H9 (cell line): ENCODE data around the gene ITSN1. TPM values are rescaled to one million over a fixed set of nuclear protein-coding genes. Genes with fewer than 3 reads are reported as not detected.
A peak's percentile ranks its signal among the peaks of the same experiment; 100 is the strongest.

ENCODE experiments used
- DNase-seq: peaks from one replicate; pipeline ENCODE4 v3.0.0-alpha.2; 2017
- H2AFZ ChIP-seq: one replicate; pipeline ENCODE4 v1.6.1; 2013; ENCODE audit warnings: mild to moderate bottlenecking, low read length, control low read depth, moderate library complexity
- H2AK5ac ChIP-seq: 2 replicates; pipeline ENCODE4 v1.6.1; 2013; ENCODE audit warnings: low read length, control low read depth, mixed read lengths; ENCODE audit not compliant: insufficient read length
- H2BK120ac ChIP-seq: one replicate; pipeline ENCODE4 v1.6.1; 2013; ENCODE audit warnings: low read depth, mild to moderate bottlenecking, low read length, control low read depth, inconsistent platforms; ENCODE audit not compliant: poor library complexity, severe bottlenecking
- H2BK12ac ChIP-seq: 2 replicates; pipeline ENCODE4 v1.6.1; 2013; ENCODE audit warnings: low read length, control low read depth, mixed read lengths, low read depth; ENCODE audit not compliant: insufficient read length
- H2BK15ac ChIP-seq: 2 replicates; pipeline ENCODE4 v1.6.1; 2013; ENCODE audit warnings: low read depth, low read length, control low read depth
- H2BK20ac ChIP-seq: one replicate; pipeline ENCODE4 v1.6.1; 2013; ENCODE audit warnings: low read depth, mild to moderate bottlenecking, low read length, control low read depth, inconsistent platforms; ENCODE audit not compliant: poor library complexity, severe bottlenecking
- H2BK5ac ChIP-seq: 2 replicates; pipeline ENCODE4 v1.6.1; 2013; ENCODE audit warnings: low read length, control low read depth, mixed read lengths; ENCODE audit not compliant: insufficient read length
- H3K14ac ChIP-seq: 2 replicates; pipeline ENCODE4 v1.6.1; 2013; ENCODE audit warnings: low read length, control low read depth; ENCODE audit not compliant: insufficient read depth
- H3K18ac ChIP-seq: 2 replicates; pipeline ENCODE4 v1.6.1; 2013; ENCODE audit warnings: low read depth, mild to moderate bottlenecking, mixed read lengths, low read length, control low read depth; ENCODE audit not compliant: insufficient read length
- H3K23ac ChIP-seq: 2 replicates; pipeline ENCODE4 v1.6.1; 2013; ENCODE audit warnings: low read length, control low read depth, mixed read lengths, low read depth; ENCODE audit not compliant: insufficient read length
- H3K23me2 ChIP-seq: 2 replicates; pipeline ENCODE4 v1.6.1; 2013; ENCODE audit warnings: low read depth, mild to moderate bottlenecking, mixed read lengths, low read length, control low read depth; ENCODE audit not compliant: insufficient read length, poor library complexity, severe bottlenecking
- H3K27ac ChIP-seq: 2 replicates; pipeline ENCODE4 v1.5.1; 2013; ENCODE audit warnings: low read length, control low read depth, mixed read lengths, low read depth; ENCODE audit not compliant: insufficient read length
- H3K27me3 ChIP-seq: 2 replicates; pipeline ENCODE4 v1.6.1; 2013; ENCODE audit warnings: low read length, control low read depth, inconsistent platforms; ENCODE audit not compliant: insufficient read depth
- H3K4ac ChIP-seq: 2 replicates; pipeline ENCODE4 v1.6.1; 2013; ENCODE audit warnings: low read depth, mild to moderate bottlenecking, control low read depth, inconsistent platforms, low read length, moderate library complexity
- H3K4me1 ChIP-seq: 2 replicates; pipeline ENCODE4 v1.6.1; 2013; ENCODE audit warnings: low read length, control low read depth, inconsistent platforms; ENCODE audit not compliant: insufficient read depth
- H3K4me2 ChIP-seq: 2 replicates; pipeline ENCODE4 v1.6.1; 2013; ENCODE audit warnings: low read length, control low read depth, mixed read lengths; ENCODE audit not compliant: insufficient read length, insufficient read depth
- H3K56ac ChIP-seq: 2 replicates; pipeline ENCODE4 v1.6.1; 2013; ENCODE audit warnings: low read depth, mild to moderate bottlenecking, mixed read lengths, low read length, control low read depth; ENCODE audit not compliant: insufficient read length
- H3K79me1 ChIP-seq: 2 replicates; pipeline ENCODE4 v1.6.1; 2013; ENCODE audit warnings: low read depth, mild to moderate bottlenecking, moderate library complexity, low read length, control low read depth, inconsistent platforms; ENCODE audit not compliant: insufficient read depth, poor library complexity, severe bottlenecking
- H3K79me2 ChIP-seq: 2 replicates; pipeline ENCODE4 v1.6.1; 2013; ENCODE audit warnings: low read length, control low read depth, inconsistent platforms; ENCODE audit not compliant: insufficient read depth
- H3K9ac ChIP-seq: 2 replicates; pipeline ENCODE4 v1.6.1; 2013; ENCODE audit warnings: low read length, control low read depth, mixed read lengths; ENCODE audit not compliant: insufficient read length; ENCODE audit errors: extremely low read depth
- H3K9me3 ChIP-seq: one replicate; pipeline ENCODE4 v1.6.1; 2013; ENCODE audit warnings: low read depth, low read length, inconsistent platforms; ENCODE audit not compliant: control insufficient read depth
- H3T11ph ChIP-seq: one replicate; pipeline ENCODE4 v1.6.1; 2013; ENCODE audit warnings: mild to moderate bottlenecking, low read length, control low read depth, inconsistent platforms
- H4K20me1 ChIP-seq: one replicate; pipeline ENCODE4 v1.6.1; 2013; ENCODE audit not compliant: control insufficient read depth, insufficient read length, insufficient read depth
- H4K5ac ChIP-seq: 2 replicates; pipeline ENCODE4 v1.6.1; 2013; ENCODE audit warnings: low read depth, mild to moderate bottlenecking, mixed read lengths, low read length, control low read depth; ENCODE audit not compliant: insufficient read length
- H4K8ac ChIP-seq: replicated peaks from 2 replicates; pipeline ENCODE4 v1.6.1; 2013; ENCODE audit warnings: low read length, control low read depth, mixed read lengths, low read depth; ENCODE audit not compliant: insufficient read length
- H4K91ac ChIP-seq: 2 replicates; pipeline ENCODE4 v1.6.1; 2013; ENCODE audit warnings: low read depth, mild to moderate bottlenecking, moderate library complexity, mixed read lengths, low read length, control low read depth; ENCODE audit not compliant: insufficient read length
- H3K27ac Mint-ChIP-seq, 3 experiments: 2 replicates in 2 of 3; 3 replicates in 1 of 3; pipeline ENCODE4 v1.8.0; 2020 to 2021; ENCODE audit warnings: mixed read lengths in 3 of 3, mild to moderate bottlenecking in 1 of 3, moderate library complexity in 1 of 3
- H3K27me3 Mint-ChIP-seq: 2 replicates; pipeline ENCODE4 v1.8.0; 2021; ENCODE audit warnings: low read depth, mild to moderate bottlenecking, moderate library complexity, mixed read lengths
- H3K36me3 Mint-ChIP-seq, 3 experiments: 2 replicates in 2 of 3; 3 replicates in 1 of 3; pipeline ENCODE4 v1.8.0; 2020 to 2021; ENCODE audit warnings: low read depth in 3 of 3, mixed read lengths in 3 of 3; ENCODE audit not compliant: insufficient read depth in 1 of 3
- H3K4me1 Mint-ChIP-seq, 2 experiments: 2 replicates each; pipeline ENCODE4 v1.8.0; 2020; ENCODE audit warnings: mixed read lengths in 2 of 2
- H3K4me3 Mint-ChIP-seq, 2 experiments: 2 replicates in 1 of 2; 3 replicates in 1 of 2; pipeline ENCODE4 v1.8.0; 2020 to 2021; ENCODE audit warnings: mild to moderate bottlenecking in 2 of 2, mixed read lengths in 2 of 2, moderate library complexity in 1 of 2
- H3K9me3 Mint-ChIP-seq, 2 experiments: 2 replicates in 1 of 2; 3 replicates in 1 of 2; pipeline ENCODE4 v1.8.0; 2020; ENCODE audit warnings: mild to moderate bottlenecking in 2 of 2, mixed read lengths in 2 of 2, moderate library complexity in 1 of 2
- CTCF ChIP-seq: fragments of 200-600 bp; sonication (generic); conservative IDR thresholded peaks from 3 replicates; pipeline ENCODE4 v1.8.0; 2021; ENCODE audit warnings: antibody characterized with exemption, mild to moderate bottlenecking
- WGBS: extraction: QIAGEN DNeasy Blood & Tissue Kit; methylation state at CpG from one replicate; pipeline ENCODE4 v1.1.7; 2013; ENCODE audit warnings: missing lambda C conversion rate, low lambda C conversion rate, mixed read lengths; ENCODE audit not compliant: insufficient read length; ENCODE audit errors: extremely low coverage; 5-methylcytosine and 5-hydroxymethylcytosine counted together
- total RNA-seq: library from RNA; stranded (reverse); gene quantifications from 2 replicates; pipeline ENCODE4 v1.2.1, GENCODE V29; 2021

Gene ITSN1
- total RNA-seq, 1 experiment from 2014 or later = 94.2 TPM

- H3K56ac ChIP-seq = no peak overlapping the region
- Mint-ChIP-seq H3K27me3 (no peaks in the 10 kb centered on the region), H3K27ac (peak overlapping the region in 2 of 3 experiments; percentile 57 to 67; a peak in 2 of 7 replicates), H3K9me3 (peaks cover 11 to 19% of the 10 kb centered on the region in 2 experiments), H3K4me3 (no peak overlapping the region), H3K36me3 (peaks cover 29 to 70% (median 54%) of the 10 kb centered on the region in 3 experiments), H3K4me1 (no peaks in the 10 kb centered on the region)
- H4K8ac ChIP-seq = no peak overlapping the region
- no peak overlapping the region for H3T11ph ChIP-seq
- no peaks in the 10 kb centered on the region for H3K23me2 ChIP-seq
- H2BK5ac ChIP-seq = no peak overlapping the region
- no peaks in the 10 kb centered on the region for H3K79me2 ChIP-seq
- no peak for TF ChIP-seq CTCF
- H3K23ac ChIP-seq = no peak overlapping the region
- no peak overlapping the region for H4K5ac ChIP-seq
- no peak overlapping the region for H2AK5ac ChIP-seq
- H2BK20ac ChIP-seq = no peak overlapping the region
- H2BK15ac ChIP-seq = no peak overlapping the region
- no peak for DNase-seq
- no peaks in the 10 kb centered on the region for H4K20me1 ChIP-seq
- H3K9ac ChIP-seq = no peak overlapping the region
- H3K14ac ChIP-seq = no peak overlapping the region
- no peak overlapping the region for H3K4ac ChIP-seq
- no peak overlapping the region for H2BK12ac ChIP-seq
- no peaks in the 10 kb centered on the region for H3K9me3 ChIP-seq
- no peak overlapping the region for H3K27ac ChIP-seq
- H2AFZ ChIP-seq = no peak overlapping the region
- H3K27me3 ChIP-seq = no peaks in the 10 kb centered on the region; the same call in 1 of the 2 replicates
- no CpG with 5 or more reads among the region's 4 CpGs for WGBS
- no peak overlapping the region for H2BK120ac ChIP-seq
- H3K18ac ChIP-seq = no peak overlapping the region
- H3K4me1 ChIP-seq = no peaks in the 10 kb centered on the region
- H4K91ac ChIP-seq = no peak overlapping the region
- no peak overlapping the region for H3K4me2 ChIP-seq
- no peaks in the 10 kb centered on the region for H3K79me1 ChIP-seq
Measured at GRCh38 chr21:33750017-33750416, 107.7 kb downstream of the ITSN1 start.
